SK-N-MC (cell line): ENCODE results near the gene CFDP1.

Experiments
- EZH2 ChIP-seq: fragments of 200-600 bp; sonication (generic); IDR thresholded peaks from one replicate; pipeline ENCODE4 v1.6.1; 2017; ENCODE audit warnings: antibody characterized with exemption
- POLR2AphosphoS5 ChIP-seq: IDR thresholded peaks from 2 replicates; pipeline ENCODE4 v1.6.1; 2012; ENCODE audit warnings: mild to moderate bottlenecking, low read depth, low read length, borderline replicate concordance

- TF ChIP-seq EZH2, result no peak
- TF ChIP-seq POLR2AphosphoS5, result no peak
Measured at GRCh38 chr16:75244844-75245758, 188.2 kb downstream of the CFDP1 start.
